Measurements from ENCODE around the gene ZNF511.

GRCh38 chr10:133347710-133348517 lies 39.2 kb downstream of the ZNF511 start:
- TF ChIP-seq EZH2 (IDR thresholded peaks at IDR 0.05; ENCODE audit: low read length, unreplicated experiment), result no peak
- TF ChIP-seq, protein P1, sequence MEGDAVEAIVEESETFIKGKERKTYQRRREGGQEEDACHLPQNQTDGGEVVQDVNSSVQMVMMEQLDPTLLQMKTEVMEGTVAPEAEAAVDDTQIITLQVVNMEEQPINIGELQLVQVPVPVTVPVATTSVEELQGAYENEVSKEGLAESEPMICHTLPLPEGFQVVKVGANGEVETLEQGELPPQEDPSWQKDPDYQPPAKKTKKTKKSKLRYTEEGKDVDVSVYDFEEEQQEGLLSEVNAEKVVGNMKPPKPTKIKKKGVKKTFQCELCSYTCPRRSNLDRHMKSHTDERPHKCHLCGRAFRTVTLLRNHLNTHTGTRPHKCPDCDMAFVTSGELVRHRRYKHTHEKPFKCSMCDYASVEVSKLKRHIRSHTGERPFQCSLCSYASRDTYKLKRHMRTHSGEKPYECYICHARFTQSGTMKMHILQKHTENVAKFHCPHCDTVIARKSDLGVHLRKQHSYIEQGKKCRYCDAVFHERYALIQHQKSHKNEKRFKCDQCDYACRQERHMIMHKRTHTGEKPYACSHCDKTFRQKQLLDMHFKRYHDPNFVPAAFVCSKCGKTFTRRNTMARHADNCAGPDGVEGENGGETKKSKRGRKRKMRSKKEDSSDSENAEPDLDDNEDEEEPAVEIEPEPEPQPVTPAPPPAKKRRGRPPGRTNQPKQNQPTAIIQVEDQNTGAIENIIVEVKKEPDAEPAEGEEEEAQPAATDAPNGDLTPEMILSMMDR (conservative IDR thresholded peaks at IDR 0.05; ENCODE audit: low read depth, low read length), result no peak

Measured in PC-3 (cell line).